ENCODE measurements around the gene DPEP1.
"Not testable (repeated sequence)": the region's sequence is repeated elsewhere in the genome, so short reads cannot be mapped to it uniquely, and the experiment has no call there.

The DPEP1 gene

DNA sequence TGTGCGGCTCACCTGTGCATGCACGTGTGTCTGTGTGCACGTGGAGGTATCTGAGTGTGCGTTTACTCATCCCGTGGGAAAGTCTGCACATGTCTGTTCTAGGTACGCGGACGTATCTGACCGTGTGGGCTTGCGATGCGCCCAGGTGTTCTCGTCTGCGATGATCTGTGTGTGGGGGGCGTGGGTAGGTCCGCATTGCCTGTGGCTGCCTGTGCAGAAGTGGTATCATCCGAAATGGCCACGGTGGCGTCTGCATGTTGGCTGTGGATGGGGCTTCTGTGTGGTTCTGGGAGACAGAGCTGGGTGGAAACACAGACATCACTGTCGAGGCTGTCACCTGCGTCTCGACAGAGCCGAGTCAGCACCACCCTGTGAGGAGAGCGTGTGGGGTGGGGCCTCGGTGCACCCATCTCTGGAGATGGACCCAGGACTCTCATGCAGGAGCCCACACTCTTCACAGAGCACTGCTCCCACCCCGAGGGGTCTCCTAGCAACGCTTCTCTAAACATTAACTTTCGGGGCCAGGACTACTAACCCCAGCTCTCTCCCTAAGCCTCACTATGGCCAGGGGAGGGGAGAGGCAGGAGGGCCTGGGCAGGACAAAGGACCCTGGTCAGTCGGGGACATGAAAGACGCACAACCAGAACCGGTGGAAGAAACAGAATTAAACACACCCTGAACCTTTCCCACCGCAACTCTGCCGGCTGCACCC, 8.4 kb downstream of the DPEP1 start:
- DNase-seq: no peak

- DNase-seq: no peak
These were observed 10.2 kb downstream of the DPEP1 start for GRCh38 chr16:89623511-89624261.

DNA sequence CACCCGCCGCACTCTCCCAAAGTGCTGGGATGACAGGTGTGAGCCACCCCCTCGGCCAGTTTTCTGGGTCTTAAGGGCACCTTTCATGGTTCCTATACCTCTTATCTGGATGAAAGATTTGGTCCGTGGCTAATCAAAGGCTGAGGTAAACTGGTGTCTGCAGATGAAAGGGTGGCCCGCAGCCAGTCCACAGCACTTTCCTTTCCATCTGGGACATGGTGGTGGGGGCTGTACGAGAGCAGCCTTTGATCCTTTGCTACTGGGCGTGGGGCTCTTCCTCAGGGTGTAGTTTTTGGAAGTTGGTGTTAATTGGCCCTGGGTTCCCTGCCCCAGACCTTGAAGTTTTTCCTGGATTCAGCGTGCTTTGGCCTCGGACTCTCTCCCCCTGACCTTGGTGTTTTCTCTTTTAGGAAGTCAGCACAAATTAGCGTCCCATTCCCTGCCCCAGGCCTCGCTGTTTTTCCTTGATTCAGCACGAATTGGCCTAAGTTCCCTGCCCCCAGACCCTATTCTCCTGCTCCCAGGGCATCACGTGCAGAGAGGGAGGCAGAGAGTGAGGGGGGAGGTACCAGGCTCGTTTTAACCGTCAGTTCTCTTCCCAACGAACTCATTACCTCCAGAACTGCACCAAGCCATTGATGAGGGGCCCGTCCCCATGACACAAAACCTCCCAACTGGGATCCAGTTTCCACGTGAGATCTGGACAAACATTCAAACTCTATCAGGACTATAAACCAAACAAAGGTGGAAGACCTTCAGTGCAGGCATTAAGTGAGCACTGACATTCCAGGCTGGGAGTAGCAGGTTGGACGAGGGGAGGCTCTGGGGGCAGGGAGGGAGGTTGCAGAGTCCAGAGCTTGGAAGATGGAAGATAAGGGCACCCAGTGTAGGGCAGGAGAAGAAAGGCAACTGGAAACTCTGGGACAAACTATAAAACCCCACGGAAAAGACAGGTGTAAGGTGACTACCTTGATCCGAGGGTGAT, 11.6 kb downstream of the DPEP1 start:
- DNase-seq: no peak

DNA sequence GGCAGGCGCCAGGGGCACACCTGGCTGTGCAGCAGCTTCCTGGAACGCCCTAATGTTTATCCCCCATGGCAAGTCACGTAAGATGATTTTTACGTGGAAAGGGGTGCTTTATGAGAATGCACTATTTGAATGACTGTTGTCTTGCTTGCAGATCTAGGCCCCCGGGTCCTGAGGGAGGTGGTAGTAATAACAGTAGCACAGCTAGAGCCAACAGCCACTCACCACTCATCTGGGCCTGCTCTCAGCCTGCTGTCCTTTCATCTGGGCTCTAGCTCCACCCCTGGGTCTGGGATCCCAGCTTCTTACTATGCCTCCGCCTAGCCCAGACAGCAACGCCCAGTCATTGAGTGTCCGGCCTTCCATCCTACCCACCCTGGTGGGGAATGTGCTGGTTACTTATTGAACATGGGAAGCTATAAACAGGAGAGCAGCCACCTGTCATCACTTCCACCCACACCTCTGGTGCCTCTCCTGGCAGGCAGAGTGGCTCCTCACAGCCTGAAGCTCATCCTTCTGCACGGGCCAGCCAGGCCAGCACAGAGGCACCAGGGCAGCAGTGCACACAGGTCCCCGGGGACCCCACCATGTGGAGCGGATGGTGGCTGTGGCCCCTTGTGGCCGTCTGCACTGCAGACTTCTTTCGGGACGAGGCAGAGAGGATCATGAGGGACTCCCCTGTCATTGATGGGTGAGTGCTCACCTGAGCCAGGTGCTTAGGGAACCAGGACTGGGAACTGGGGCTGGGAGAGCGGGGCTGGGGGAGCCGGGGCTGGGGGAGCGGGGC, 16.6 kb downstream of the DPEP1 start:
- no peak for DNase-seq

GRCh38 chr16:89633064-89633631, 19.7 kb downstream of the DPEP1 start:
- no peak for DNase-seq

- not testable (repeated sequence) for DNase-seq
These were observed 21.3 kb downstream of the DPEP1 start for GRCh38 chr16:89634463-89635385.

DNA sequence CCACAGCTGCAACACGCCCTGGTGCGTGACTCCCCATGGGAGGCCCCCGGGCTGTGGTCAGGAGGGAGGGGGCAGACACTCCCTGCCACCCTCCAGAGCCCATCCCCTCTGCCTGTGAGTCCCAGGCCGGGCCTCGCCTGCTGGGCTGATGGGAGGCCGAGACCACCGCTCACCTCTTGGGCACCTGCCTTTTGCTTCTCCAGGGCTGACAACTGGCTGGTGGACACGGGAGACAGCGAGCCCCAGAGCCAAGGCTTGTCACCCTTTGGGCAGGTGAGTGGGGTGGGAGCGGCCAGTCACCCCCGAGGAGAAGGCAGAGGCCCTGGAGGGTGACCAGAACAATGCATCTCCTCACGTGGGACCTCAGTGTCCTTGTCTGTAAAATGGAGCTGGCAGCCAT, 23.2 kb downstream of the DPEP1 start:
- DNase-seq: no peak

GRCh38 chr16:89637379-89637778, 23.9 kb downstream of the DPEP1 start:
- no peak for DNase-seq

DNA sequence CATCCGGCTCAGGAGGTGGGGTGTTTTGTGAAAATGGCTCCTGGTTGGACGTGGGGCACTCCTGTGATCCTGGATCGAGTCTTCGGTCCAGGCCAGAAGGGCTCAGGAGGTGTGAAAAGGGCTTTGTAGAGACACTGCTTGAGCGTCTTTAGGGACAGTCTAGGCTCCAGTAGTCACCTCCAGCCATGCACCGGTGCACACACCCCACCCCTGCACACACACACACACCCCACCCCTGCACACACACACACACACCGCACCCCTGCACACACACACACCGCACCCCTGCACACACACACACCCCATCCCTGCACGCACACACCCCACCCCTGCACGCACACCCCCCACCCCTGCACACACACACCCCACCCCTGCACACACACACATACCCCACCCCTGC, 25.0 kb downstream of the DPEP1 start:
- no peak for DNase-seq

- DNase-seq: no peak
These were observed 25.9 kb downstream of the DPEP1 start for GRCh38 chr16:89639385-89639784.

GRCh38 chr16:89641458-89642119, 28.1 kb downstream of the DPEP1 start:
- DNase-seq: no peak

DNA sequence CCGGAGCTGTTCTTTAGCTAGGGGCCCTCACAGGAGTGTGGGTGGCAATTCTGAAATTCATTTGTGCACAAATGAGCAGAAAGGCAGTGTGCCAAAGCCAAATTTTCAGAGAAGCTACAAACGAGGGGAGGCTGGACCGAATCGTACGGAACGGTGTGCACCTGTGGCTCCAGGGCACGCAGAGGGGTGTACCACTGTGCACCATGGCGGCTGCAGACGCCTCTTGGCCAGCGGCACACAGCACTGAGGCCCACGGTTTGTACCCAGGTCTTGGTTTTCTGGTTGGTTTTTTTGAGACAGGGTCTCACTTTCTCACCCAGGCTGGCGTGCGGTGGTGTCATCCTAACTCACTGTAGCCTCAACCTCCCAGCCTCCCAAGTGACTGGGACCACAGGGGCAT, 29.1 kb downstream of the DPEP1 start:
- DNase-seq: no peak

GRCh38 chr16:89643769-89644300, 30.4 kb downstream of the DPEP1 start:
- no peak for DNase-seq

DNA sequence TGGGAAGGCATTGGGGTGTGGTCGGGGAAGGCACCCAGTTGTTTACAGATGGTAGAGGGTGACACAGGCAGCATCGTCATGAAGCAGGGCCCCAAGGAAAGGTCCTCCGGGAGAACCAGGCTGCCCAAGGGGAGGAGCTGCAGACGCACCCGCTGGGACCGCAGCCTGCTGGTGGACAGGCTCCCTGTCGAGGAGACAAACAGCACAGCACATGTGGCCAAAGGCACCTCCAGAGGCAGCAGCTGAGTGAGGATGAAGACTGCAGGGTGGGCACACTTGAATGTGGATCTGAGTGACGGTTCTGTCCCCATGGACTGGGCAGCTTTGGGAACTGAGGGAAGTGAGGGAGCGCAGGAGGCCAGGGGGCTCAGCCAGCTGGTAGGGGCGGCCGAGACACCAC, 31.7 kb downstream of the DPEP1 start:
- no peak for DNase-seq

DNA sequence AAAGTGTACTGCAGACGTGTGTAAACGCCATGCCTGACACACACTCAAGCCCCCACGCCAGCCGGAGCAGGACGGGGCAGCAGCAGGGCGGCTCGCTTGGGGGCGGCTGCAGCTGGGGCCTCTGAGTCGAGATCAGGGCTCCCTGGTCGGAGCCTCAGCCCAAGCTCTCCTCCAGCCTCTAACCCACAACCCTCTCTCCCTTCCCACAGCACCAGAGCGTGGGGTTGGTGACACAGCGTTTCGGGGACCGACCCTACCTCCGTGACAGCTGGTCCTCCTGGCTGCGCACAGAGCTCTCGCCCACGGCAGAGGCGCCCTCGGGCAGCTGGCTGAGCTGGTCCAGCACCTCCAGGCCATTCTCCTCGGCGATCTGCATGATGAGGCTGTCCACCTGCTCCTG, 32.8 kb downstream of the DPEP1 start:
- DNase-seq: no peak

GRCh38 chr16:89646906-89647305, 33.5 kb downstream of the DPEP1 start:
- no peak for DNase-seq

GRCh38 chr16:89651584-89651983, 38.1 kb downstream of the DPEP1 start:
- no peak for DNase-seq

DNA sequence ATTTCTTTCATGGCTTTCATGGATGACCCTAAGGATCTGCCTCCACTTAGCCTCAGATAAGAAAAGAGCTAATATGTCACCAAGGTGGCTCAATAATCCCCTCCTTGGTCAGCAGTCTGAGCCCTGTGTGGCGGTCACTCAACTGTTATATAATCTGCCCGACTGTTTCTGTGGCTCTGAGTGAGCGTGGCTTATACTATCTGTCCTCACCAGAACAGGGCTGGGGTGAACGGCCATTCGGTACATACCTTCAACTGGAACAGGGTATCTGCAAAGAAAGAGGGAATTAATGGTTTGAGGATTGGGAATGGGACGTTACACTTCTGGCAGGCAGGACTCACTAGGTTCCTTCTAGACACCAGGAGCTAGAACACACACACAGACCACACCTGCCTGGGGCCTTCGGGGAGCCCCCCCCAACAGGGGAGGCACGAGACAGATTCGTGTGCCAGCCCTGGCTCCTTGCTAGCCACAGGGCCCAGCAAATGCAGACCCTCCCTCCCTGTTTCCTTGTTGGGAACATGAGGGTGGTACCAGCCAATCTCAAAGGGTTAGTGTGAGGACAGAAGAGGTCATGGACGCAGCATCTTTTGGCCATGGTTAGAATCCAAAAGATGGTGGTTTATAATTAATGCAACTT, 40.3 kb downstream of the DPEP1 start:
- DNase-seq: no peak

- DNase-seq: no peak
These were observed 41.7 kb downstream of the DPEP1 start for GRCh38 chr16:89655062-89655643.
